Caco-2 (cell line): ENCODE results near the gene TMEM39A. TPM values are rescaled to one million over a fixed set of nuclear protein-coding genes. Genes with fewer than 3 reads are reported as not detected.

Experiments used
- BruUV-seq: library from RNA; stranded (reverse); fragments of 400-500 nt; replicated peaks from 2 replicates; lab custom pipeline; 2021; lab: Mats Ljungman, UMichigan
- CTCF ChIA-PET: fragments of 300-600 bp; sonication (Branson Sonifier 250); formaldehyde crosslinking; loops from one replicate; lab custom pipeline; 2022; ENCODE audit warnings: antibody characterized with exemption; lab: Charles Lee
- POLR2A ChIA-PET: fragments of 300-600 bp; sonication (Branson Sonifier 250); formaldehyde crosslinking; loops from one replicate; lab custom pipeline; 2022; ENCODE audit warnings: antibody characterized with exemption; lab: Charles Lee
- DNase-seq, 2 experiments: peaks; one replicate each; pipeline versions ENCODE4 v3.0.0 to v3.0.0-alpha.2; 2020 to 2022
- H3K27me3 ChIP-seq: replicated peaks from 2 replicates; pipeline ENCODE4 v1.6.0; 2011; ENCODE audit warnings: low read length; ENCODE audit not compliant: control insufficient read depth, insufficient read depth
- H3K36me3 ChIP-seq: 2 replicates; pipeline ENCODE4 v1.5.1; 2011; ENCODE audit warnings: low read length; ENCODE audit not compliant: control insufficient read depth, insufficient read depth
- H3K4me1 ChIP-seq: fragments of 250-450 bp; sonication (Bioruptor Pico); 2 replicates; pipeline ENCODE4 v1.5.1; 2020; ENCODE audit warnings: mild to moderate bottlenecking
- H3K4me3 ChIP-seq: 2 replicates; pipeline ENCODE4 v1.5.1; 2011; ENCODE audit warnings: low read depth, mild to moderate bottlenecking, control low read depth, low read length
- H3K9me3 ChIP-seq: fragments of 250-450 bp; sonication (Bioruptor Pico); 2 replicates; pipeline ENCODE4 v1.5.1; 2020; ENCODE audit warnings: mild to moderate bottlenecking, moderate library complexity
- H3K27ac Mint-ChIP-seq: one replicate; pipeline ENCODE4 v1.8.0; 2022; ENCODE audit warnings: mixed read lengths; ENCODE audit not compliant: unreplicated experiment
- H3K27me3 Mint-ChIP-seq: one replicate; pipeline ENCODE4 v1.8.0; 2022; ENCODE audit warnings: mixed read lengths; ENCODE audit not compliant: insufficient read depth, unreplicated experiment
- H3K36me3 Mint-ChIP-seq: one replicate; pipeline ENCODE4 v1.8.0; 2022; ENCODE audit warnings: mild to moderate bottlenecking, mixed read lengths; ENCODE audit not compliant: insufficient read depth, unreplicated experiment
- H3K4me1 Mint-ChIP-seq: one replicate; pipeline ENCODE4 v1.8.0; 2022; ENCODE audit warnings: low read depth, mixed read lengths; ENCODE audit not compliant: unreplicated experiment
- H3K4me3 Mint-ChIP-seq: one replicate; pipeline ENCODE4 v1.8.0; 2022; ENCODE audit warnings: mild to moderate bottlenecking, moderate library complexity, mixed read lengths; ENCODE audit not compliant: unreplicated experiment
- H3K9me3 Mint-ChIP-seq: one replicate; pipeline ENCODE4 v1.8.0; 2022; ENCODE audit warnings: mixed read lengths; ENCODE audit not compliant: unreplicated experiment
- intact Hi-C: fragments of 100-400 bp; cut with micrococcal nuclease; formaldehyde crosslinking; loops from one replicate; pipeline ENCODE4 v1.10.0; 2022; ENCODE audit not compliant: unreplicated experiment
- total RNA-seq: library from RNA; stranded (reverse); gene quantifications from 2 replicates; pipeline ENCODE4 v1.2.3, GENCODE V29; 2022
- TF ChIP-seq, protein P1 (sequence below), 2 experiments: fragments of 200-600 bp in 1 of 2; IDR thresholded peaks; 1 replicate in 1 of 2; 2 replicates in 1 of 2; pipeline versions ENCODE4 v1.5.1 to v1.8.0; 2011 to 2022; ENCODE audit warnings: antibody characterized with exemption in 1 of 2, control low read depth in 1 of 2, inconsistent platforms in 1 of 2, low read depth in 1 of 2, low read length in 1 of 2, mild to moderate bottlenecking in 1 of 2, moderate library complexity in 1 of 2; ENCODE audit not compliant: insufficient read depth in 1 of 2, severe bottlenecking in 1 of 2, unreplicated experiment in 1 of 2

TMEM39A gene
- total RNA-seq, 1 experiment from 2014 or later, result 52.1 TPM

- no peak for DNase-seq
- no peaks in the 10 kb centered on the region for H3K27me3 Mint-ChIP-seq
- intact Hi-C loops, result no loop called here
- no TSS peak for BruUV-seq
- CTCF ChIA-PET, result no interaction called here
- Histone ChIP-seq H3K27me3 (no peaks in the 10 kb centered on the region), H3K4me1 (no peaks in the 10 kb centered on the region), H3K9me3 (no peaks in the 10 kb centered on the region), H3K4me3 (no peak overlapping the region), H3K36me3 (peaks cover 2% of the 10 kb centered on the region; the same call in 1 of the 2 replicates)
- no peaks in the 10 kb centered on the region for H3K9me3 Mint-ChIP-seq
- POLR2A ChIA-PET, result no interaction called here
- H3K36me3 Mint-ChIP-seq, result no peaks in the 10 kb centered on the region
- TF ChIP-seq, protein P1, sequence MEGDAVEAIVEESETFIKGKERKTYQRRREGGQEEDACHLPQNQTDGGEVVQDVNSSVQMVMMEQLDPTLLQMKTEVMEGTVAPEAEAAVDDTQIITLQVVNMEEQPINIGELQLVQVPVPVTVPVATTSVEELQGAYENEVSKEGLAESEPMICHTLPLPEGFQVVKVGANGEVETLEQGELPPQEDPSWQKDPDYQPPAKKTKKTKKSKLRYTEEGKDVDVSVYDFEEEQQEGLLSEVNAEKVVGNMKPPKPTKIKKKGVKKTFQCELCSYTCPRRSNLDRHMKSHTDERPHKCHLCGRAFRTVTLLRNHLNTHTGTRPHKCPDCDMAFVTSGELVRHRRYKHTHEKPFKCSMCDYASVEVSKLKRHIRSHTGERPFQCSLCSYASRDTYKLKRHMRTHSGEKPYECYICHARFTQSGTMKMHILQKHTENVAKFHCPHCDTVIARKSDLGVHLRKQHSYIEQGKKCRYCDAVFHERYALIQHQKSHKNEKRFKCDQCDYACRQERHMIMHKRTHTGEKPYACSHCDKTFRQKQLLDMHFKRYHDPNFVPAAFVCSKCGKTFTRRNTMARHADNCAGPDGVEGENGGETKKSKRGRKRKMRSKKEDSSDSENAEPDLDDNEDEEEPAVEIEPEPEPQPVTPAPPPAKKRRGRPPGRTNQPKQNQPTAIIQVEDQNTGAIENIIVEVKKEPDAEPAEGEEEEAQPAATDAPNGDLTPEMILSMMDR (IDR thresholded peaks at IDR 0.05; ENCODE audit: insufficient read depth in 1 of 2, low read depth in 1 of 2, low read length in 1 of 2, severe bottlenecking in 1 of 2, unreplicated experiment in 1 of 2), result no peak
- H3K4me1 Mint-ChIP-seq, result no peaks in the 10 kb centered on the region
- no peak overlapping the region for H3K27ac Mint-ChIP-seq
- no peak overlapping the region for H3K4me3 Mint-ChIP-seq
Observed at GRCh38 chr3:119483101-119483500, 19.7 kb upstream of the TMEM39A start.

DNA sequence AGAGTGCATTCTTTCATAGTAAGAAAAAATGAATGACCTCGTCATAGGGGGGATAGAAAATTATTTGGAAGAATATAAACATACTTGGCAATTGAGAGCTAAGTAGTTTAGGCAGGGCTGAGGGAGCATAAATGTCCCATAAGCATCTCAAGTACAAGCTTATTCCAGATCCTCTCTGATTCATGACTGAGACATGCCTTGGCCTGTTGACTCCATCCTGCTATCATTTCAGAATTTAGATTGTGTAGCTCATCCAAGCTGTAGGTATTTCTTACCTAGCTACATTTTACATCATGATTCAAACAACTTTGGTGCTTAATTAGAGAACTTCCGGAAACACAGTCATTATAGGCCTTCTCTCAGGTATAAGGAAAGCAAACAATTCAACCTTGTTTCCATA lies 17.7 kb upstream of the TMEM39A start:
- BruUV-seq, result no TSS peak
- no peaks in the 10 kb centered on the region for H3K27me3 ChIP-seq
- intact Hi-C loops, result no loop called here
- no peak overlapping the region for H3K27ac Mint-ChIP-seq
- no peaks in the 10 kb centered on the region for H3K36me3 Mint-ChIP-seq
- TF ChIP-seq, protein P1 (IDR thresholded peaks at IDR 0.05; ENCODE audit: insufficient read depth in 1 of 2, low read depth in 1 of 2, low read length in 1 of 2, severe bottlenecking in 1 of 2, unreplicated experiment in 1 of 2), result no peak
- no peaks in the 10 kb centered on the region for H3K4me1 ChIP-seq
- no peaks in the 10 kb centered on the region for H3K9me3 Mint-ChIP-seq
- CTCF ChIA-PET, result no interaction called here
- H3K4me3 Mint-ChIP-seq, result no peak overlapping the region
- H3K4me1 Mint-ChIP-seq, result no peaks in the 10 kb centered on the region
- POLR2A ChIA-PET, result no interaction called here
- H3K4me3 ChIP-seq, result no peak overlapping the region
- no peaks in the 10 kb centered on the region for H3K27me3 Mint-ChIP-seq
- no peaks in the 10 kb centered on the region for H3K36me3 ChIP-seq
- no peaks in the 10 kb centered on the region for H3K9me3 ChIP-seq
- no peak for DNase-seq

DNA sequence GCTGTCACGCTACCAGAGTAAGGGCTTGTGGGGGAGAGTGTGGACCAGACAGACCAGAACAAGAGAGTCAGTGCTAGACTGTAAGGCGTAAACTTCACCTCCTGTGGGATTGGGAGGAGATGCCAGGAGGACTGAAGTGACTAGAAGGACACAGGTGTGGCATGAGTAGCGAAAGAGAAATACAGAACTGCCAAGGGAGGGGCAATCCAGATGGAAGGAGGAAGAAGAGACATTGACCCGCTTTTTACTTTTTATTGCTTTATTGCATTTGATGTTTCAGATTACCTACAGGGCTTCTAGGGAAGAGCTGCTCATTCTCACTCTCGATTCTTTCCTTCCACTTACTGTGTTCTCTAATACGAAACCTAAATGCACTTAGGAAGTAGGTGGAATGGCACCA lies 7.5 kb upstream of the TMEM39A start:
- ChIA-PET CTCF (no interaction called here), POLR2A (no interaction called here)
- Mint-ChIP-seq H3K4me3 (no peak overlapping the region), H3K36me3 (peaks cover 18% of the 10 kb centered on the region), H3K27ac (no peak overlapping the region), H3K9me3 (no peaks in the 10 kb centered on the region), H3K4me1 (peaks cover 7% of the 10 kb centered on the region), H3K27me3 (no peaks in the 10 kb centered on the region)
- Histone ChIP-seq H3K27me3 (no peaks in the 10 kb centered on the region), H3K9me3 (no peaks in the 10 kb centered on the region), H3K36me3 (no peaks in the 10 kb centered on the region; the same call in 1 of the 2 replicates), H3K4me1 (peaks cover 6% of the 10 kb centered on the region), H3K4me3 (no peak overlapping the region)
- intact Hi-C loops, result no loop called here
- DNase-seq, result no peak
- BruUV-seq, result no TSS peak
- TF ChIP-seq, protein P1 (IDR thresholded peaks at IDR 0.05; ENCODE audit: insufficient read depth in 1 of 2, low read depth in 1 of 2, low read length in 1 of 2, severe bottlenecking in 1 of 2, unreplicated experiment in 1 of 2), result no peak
